Epithelial cell of esophagus (primary cell): ENCODE data around the gene TAF5L.

ENCODE experiments used
- DNase-seq: peaks from one replicate; pipeline ENCODE4 v3.0.0; 2010; ENCODE audit warnings: low read depth
- H3K4me3 ChIP-seq: 2 replicates; pipeline ENCODE4 v1.5.1; 2011; ENCODE audit warnings: mild to moderate bottlenecking, low read length, control low read depth
- TF ChIP-seq, protein P1 (sequence below): IDR thresholded peaks from 2 replicates; pipeline ENCODE4 v1.5.1; 2011; ENCODE audit warnings: low read depth, mild to moderate bottlenecking, low read length, control low read depth, inconsistent platforms; ENCODE audit not compliant: insufficient read depth; ENCODE audit errors: missing control alignments

The TAF5L gene

DNA sequence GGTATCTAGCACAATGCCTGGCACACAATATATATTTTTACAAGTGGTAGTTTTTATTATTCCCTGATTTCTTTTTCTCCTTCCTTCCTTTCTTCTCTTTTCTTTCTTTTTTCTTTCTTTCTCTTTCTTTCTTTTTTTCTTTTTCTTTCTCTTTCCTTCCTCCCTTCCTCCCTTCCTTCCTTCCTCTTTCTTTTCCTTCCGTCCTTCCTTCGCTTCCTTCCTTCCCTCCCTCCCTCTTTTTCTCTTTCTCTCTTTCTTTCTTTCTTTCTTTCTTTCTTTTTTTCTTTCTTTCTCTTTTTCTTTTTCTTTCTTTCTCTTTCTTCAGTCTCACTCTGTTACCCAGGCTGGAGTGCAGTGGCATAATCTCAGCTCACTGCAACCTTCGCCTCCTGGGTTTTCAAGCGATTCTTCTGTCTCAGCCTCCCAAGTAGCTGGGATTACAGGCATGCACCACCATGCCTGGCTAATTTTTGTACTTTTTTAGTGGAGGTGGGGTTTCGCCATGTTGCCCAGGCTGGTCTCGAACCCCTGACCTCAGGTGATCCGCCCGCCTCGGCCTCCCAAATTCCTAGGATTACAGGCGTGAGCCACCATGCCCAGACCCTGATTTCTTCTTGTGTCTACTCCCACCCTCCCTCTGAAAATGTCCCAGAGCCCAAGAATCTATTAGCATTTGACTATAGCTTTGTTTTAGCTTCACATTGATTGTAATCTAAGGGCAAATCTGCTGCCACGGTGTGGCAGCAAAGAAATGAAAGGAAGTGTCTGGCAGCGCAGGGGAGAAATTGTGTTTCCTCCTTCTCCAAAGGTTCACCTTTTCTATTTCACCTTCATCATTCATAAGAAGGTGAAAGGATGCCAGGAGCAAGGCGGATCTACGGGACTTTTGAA, 47.5 kb downstream of the TAF5L start:
- H3K4me3 ChIP-seq = no peak overlapping the region
- no peak for DNase-seq

DNA sequence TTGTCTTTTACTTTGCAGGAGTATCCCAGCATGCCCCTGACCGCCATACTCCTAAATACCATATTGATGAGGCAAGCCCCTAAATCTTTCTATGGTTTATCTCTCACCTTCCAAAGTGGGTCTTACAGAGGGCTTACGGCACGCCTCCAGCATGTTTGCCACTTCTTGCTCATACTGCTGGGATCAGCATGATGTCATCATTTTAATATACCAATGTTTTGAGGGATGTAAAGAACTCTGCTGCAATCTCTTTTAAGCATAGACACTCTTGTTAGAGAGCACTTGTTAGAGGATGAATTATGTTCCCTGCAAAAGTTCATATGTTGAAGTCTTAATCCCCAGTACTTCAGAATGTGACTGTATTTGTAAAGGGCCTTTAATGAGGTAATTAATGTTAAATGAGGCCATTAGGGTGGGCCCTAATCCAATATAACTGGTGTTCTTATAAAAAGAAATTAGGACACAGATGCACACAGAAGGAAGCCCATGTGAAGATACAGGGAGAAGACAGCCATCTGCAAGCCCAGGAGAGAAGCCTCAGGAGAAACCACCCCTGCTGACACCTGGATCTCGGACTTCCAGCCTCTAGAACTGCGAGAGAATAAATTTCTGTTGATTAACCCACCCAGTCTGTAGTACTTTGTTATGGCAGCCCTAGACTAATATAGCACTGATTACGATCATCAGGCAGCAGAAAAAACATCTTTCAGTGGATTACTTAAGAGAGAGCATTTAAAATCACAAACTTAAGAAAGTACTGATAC, 51.1 kb downstream of the TAF5L start:
- TF ChIP-seq, protein P1, sequence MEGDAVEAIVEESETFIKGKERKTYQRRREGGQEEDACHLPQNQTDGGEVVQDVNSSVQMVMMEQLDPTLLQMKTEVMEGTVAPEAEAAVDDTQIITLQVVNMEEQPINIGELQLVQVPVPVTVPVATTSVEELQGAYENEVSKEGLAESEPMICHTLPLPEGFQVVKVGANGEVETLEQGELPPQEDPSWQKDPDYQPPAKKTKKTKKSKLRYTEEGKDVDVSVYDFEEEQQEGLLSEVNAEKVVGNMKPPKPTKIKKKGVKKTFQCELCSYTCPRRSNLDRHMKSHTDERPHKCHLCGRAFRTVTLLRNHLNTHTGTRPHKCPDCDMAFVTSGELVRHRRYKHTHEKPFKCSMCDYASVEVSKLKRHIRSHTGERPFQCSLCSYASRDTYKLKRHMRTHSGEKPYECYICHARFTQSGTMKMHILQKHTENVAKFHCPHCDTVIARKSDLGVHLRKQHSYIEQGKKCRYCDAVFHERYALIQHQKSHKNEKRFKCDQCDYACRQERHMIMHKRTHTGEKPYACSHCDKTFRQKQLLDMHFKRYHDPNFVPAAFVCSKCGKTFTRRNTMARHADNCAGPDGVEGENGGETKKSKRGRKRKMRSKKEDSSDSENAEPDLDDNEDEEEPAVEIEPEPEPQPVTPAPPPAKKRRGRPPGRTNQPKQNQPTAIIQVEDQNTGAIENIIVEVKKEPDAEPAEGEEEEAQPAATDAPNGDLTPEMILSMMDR = no peak
- no peak for DNase-seq
- H3K4me3 ChIP-seq = no peak overlapping the region

More for the DNA sequence above, 47.5 kb downstream of the TAF5L start:
- TF ChIP-seq, protein P1 = no peak

DNA sequence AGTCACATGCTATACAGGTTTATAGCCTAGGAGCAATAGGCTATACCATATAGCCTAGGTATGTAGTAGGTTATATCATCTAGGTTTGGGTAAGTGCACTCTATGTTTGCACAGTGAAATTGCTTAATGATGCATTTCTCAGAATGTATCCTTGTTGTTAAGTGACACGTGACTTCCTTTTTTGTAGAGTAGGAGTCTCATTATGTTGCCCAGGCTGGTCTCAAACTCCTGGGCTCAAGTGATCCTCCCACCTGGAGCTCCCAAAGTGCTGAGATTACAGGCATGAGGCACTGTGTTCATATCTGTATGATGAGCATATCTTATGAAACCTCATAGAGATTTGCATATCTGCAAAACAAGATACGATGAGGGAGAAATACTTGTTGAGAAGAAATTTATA, 53.6 kb downstream of the TAF5L start:
- TF ChIP-seq, protein P1 = no peak
- DNase-seq = no peak
- no peak overlapping the region for H3K4me3 ChIP-seq

DNA sequence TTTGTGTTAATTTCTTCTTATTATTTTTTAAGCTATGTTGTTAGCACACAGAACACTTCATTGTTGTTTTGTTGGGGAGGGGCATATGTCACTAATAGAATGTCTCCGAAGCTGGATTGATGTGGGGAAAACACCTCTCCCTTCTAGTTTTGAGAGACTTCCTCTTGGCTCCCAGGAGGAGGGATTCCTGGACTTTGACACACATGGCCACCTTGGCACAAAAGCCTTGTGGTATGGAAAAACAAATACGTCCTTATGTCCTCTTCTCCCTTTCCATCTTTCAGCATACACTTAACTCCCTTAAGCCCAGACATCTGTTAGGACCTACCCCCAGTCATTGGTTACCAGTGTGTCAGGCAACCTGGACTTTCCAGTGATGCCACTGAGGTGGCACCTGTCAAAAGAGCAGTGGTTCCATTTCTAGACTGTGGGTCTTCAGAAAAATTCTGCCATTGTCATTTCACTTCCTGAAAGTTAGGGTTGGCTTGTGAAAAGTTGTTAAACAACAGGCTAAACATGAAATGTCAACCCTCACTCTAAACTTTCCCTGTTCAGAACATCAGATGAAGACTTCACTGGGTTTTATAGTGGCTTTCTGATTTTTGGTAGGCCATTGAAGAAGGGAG, 54.9 kb downstream of the TAF5L start:
- H3K4me3 ChIP-seq = no peak overlapping the region
- TF ChIP-seq, protein P1 = no peak
- no peak for DNase-seq

DNA sequence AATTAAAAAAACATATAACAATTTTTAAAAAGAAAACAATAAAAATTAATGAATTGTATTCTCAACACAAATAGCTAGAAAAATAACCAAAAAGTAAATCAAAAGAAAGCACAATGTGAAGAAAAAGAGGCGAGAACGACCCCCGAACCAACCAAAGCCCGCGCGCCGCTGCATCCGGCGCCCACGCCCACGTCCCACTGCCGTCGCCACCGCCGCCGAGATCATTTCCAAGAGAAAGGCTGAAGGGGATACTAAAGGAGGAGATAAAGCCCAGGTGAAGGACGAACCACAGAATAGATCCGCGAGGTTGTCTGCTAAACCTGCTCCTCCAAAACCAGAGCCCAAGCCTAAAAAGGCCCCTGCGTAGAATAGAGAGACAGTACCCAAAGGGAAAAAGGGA, 55.6 kb downstream of the TAF5L start:
- no peak overlapping the region for H3K4me3 ChIP-seq
- TF ChIP-seq, protein P1 = no peak
- no peak for DNase-seq

DNA sequence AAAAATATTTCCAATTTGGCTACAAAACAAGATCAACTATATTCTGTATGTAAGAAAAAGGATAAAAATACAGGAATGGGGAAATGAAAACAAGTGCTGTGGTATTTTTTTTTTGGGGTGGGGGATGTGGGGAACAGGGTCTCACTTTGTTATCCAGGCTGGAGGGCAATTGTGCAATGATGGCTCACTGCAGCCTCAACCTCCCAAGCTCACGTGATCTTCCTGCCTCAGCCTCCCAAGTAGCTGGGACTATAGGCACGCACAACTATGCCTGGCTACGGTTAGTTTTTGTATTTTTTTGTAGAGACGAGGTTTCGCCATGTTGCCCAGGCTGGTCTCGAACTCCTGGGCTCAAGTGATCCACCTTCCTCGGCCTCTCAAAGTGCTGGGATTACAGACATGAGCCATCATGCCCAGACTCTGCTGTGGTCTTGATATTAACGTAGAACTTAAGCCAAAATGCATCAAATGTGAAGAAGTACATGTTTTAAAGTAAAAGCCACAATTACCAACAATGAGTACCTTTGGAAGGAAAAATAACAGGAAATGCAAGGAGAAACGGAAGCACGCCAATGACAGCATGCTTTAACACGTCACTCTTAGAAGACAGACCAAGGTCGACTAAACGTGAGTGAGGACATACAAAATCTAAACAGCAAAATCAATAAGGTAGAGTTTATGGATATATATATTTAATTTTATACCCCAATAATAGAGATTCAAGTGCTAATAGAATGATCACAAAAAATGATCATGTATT, 58.6 kb downstream of the TAF5L start:
- no peak for DNase-seq
- TF ChIP-seq, protein P1 = no peak
- no peak overlapping the region for H3K4me3 ChIP-seq
